Suprapubic skin (tissue), 3 donors: ENCODE results near the gene CACNA1H.

Experiments used
- EP300 ChIP-seq: sonication (generic); formaldehyde crosslinking; IDR thresholded peaks from one replicate; pipeline ENCODE4 v1.6.1; 2017; ENCODE audit warnings: antibody characterized with exemption
- TF ChIP-seq, protein P1 (sequence below), 2 donors: fragments of 200-600 bp in 1 of 2; fragments of 450-650 bp in 1 of 2; sonication (generic) in 1 of 2; IDR thresholded peaks; one replicate each; pipeline ENCODE4 v1.5.1; 2016 to 2019; ENCODE audit warnings: antibody characterized with exemption in 2 of 2, mild to moderate bottlenecking in 1 of 2, moderate library complexity in 1 of 2

DNA sequence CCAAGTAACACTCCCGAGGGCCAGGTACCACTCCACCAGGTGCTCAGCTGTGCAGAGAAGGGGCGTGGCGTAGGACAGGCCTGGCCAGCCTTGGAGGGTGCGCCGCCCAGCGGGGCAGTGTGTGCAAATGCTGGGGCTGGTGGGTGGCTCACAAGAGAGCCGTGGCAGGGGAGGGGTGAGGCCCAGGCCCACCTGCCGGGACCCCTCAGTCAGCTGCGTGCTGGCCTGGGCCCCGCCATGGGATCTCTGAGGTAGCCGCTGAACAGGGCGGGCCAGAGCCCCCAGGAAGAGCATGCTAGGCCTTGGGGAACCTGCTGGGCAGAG, 63.4 kb downstream of the CACNA1H start:
- TF ChIP-seq, protein P1, sequence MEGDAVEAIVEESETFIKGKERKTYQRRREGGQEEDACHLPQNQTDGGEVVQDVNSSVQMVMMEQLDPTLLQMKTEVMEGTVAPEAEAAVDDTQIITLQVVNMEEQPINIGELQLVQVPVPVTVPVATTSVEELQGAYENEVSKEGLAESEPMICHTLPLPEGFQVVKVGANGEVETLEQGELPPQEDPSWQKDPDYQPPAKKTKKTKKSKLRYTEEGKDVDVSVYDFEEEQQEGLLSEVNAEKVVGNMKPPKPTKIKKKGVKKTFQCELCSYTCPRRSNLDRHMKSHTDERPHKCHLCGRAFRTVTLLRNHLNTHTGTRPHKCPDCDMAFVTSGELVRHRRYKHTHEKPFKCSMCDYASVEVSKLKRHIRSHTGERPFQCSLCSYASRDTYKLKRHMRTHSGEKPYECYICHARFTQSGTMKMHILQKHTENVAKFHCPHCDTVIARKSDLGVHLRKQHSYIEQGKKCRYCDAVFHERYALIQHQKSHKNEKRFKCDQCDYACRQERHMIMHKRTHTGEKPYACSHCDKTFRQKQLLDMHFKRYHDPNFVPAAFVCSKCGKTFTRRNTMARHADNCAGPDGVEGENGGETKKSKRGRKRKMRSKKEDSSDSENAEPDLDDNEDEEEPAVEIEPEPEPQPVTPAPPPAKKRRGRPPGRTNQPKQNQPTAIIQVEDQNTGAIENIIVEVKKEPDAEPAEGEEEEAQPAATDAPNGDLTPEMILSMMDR (IDR thresholded peaks at IDR 0.05) = no peak
- no peak for TF ChIP-seq EP300
